ENCODE results near the gene OR1K1. TPM values are rescaled to one million over a fixed set of nuclear protein-coding genes. Genes with fewer than 3 reads are reported as not detected.
"Not testable (repeated sequence)": the region's sequence is repeated elsewhere in the genome, so short reads cannot be mapped to it uniquely, and the experiment has no call there.

Gene OR1K1
- total RNA-seq, 3 donors from 2014 or later = not detected

- H3K4me1 Mint-ChIP-seq (ENCODE audit: low read depth) = no peaks in the 10 kb centered on the region
These were observed 2.4 kb upstream of the OR1K1 start for GRCh38 chr9:122797316-122798063.

GRCh38 chr9:122806661-122807060, 6.7 kb downstream of the OR1K1 start:
- no peak for DNase-seq
- Mint-ChIP-seq H3K9me3 (peaks cover 7% of the 10 kb centered on the region), H3K4me3 (no peak overlapping the region), H3K27me3 (ENCODE audit: low read depth) (no peaks in the 10 kb centered on the region), H3K36me3 (ENCODE audit: insufficient read depth) (peaks cover 4% of the 10 kb centered on the region), H3K4me1 (ENCODE audit: low read depth) (peaks cover 23% of the 10 kb centered on the region)
- peak in 1 of 2 donors; percentile 23 for ATAC-seq

More at GRCh38 chr9:122797316-122798063, 2.4 kb upstream of the OR1K1 start:
- Mint-ChIP-seq H3K9me3 (no peaks in the 10 kb centered on the region), H3K4me3 (no peak overlapping the region), H3K36me3 (ENCODE audit: insufficient read depth) (no peaks in the 10 kb centered on the region), H3K27me3 (ENCODE audit: low read depth) (no peaks in the 10 kb centered on the region)
- peak in 1 of 2 donors; percentile 34 for ATAC-seq
- DNase-seq = no peak

GRCh38 chr9:122807271-122807900, 7.5 kb downstream of the OR1K1 start:
- Mint-ChIP-seq H3K27me3 (ENCODE audit: low read depth) (no peaks in the 10 kb centered on the region), H3K4me1 (ENCODE audit: low read depth) (peaks cover 23% of the 10 kb centered on the region), H3K9me3 (peaks cover 7% of the 10 kb centered on the region), H3K36me3 (ENCODE audit: insufficient read depth) (peaks cover 4% of the 10 kb centered on the region), H3K4me3 (no peak overlapping the region)
- ATAC-seq = peak; percentile 87 to 90
- DNase-seq = no peak

GRCh38 chr9:122808141-122808540, 8.2 kb downstream of the OR1K1 start:
- Mint-ChIP-seq H3K4me1 (ENCODE audit: low read depth) (peaks cover 23% of the 10 kb centered on the region), H3K9me3 (peaks cover 7% of the 10 kb centered on the region), H3K27me3 (ENCODE audit: low read depth) (no peaks in the 10 kb centered on the region), H3K4me3 (no peak overlapping the region), H3K36me3 (ENCODE audit: insufficient read depth) (peaks cover 4% of the 10 kb centered on the region)
- ATAC-seq (no peak), DNase-seq (no peak)

- peaks cover 23% of the 10 kb centered on the region for H3K4me1 Mint-ChIP-seq (ENCODE audit: low read depth)
- not testable (repeated sequence) for H3K4me3 Mint-ChIP-seq; H3K9me3 Mint-ChIP-seq; ATAC-seq; H3K36me3 Mint-ChIP-seq (ENCODE audit: insufficient read depth); DNase-seq; H3K27me3 Mint-ChIP-seq (ENCODE audit: low read depth)
These were observed 9.3 kb downstream of the OR1K1 start for GRCh38 chr9:122809261-122809660.

GRCh38 chr9:122810306-122810946, 10.5 kb downstream of the OR1K1 start:
- Mint-ChIP-seq H3K36me3 (ENCODE audit: insufficient read depth) (peaks cover 3% of the 10 kb centered on the region), H3K4me3 (no peak overlapping the region), H3K4me1 (ENCODE audit: low read depth) (peaks cover 31% of the 10 kb centered on the region), H3K9me3 (peaks cover 7% of the 10 kb centered on the region), H3K27me3 (ENCODE audit: low read depth) (no peaks in the 10 kb centered on the region)
- ATAC-seq (peak; percentile 37 to 52), DNase-seq (peak; percentile 68)

GRCh38 chr9:122812736-122813135, 12.8 kb downstream of the OR1K1 start:
- peaks cover 33% of the 10 kb centered on the region for H3K4me1 Mint-ChIP-seq (ENCODE audit: low read depth)
- H3K27me3 Mint-ChIP-seq (ENCODE audit: low read depth) = no peaks in the 10 kb centered on the region
- DNase-seq = no peak
- no peak overlapping the region for H3K4me3 Mint-ChIP-seq
- no peaks in the 10 kb centered on the region for H3K9me3 Mint-ChIP-seq
- peaks cover 2% of the 10 kb centered on the region for H3K36me3 Mint-ChIP-seq (ENCODE audit: insufficient read depth)
- ATAC-seq = no peak

GRCh38 chr9:122814545-122814944, 14.6 kb downstream of the OR1K1 start:
- peaks cover 2% of the 10 kb centered on the region for H3K36me3 Mint-ChIP-seq (ENCODE audit: insufficient read depth)
- no peak overlapping the region for H3K4me3 Mint-ChIP-seq
- H3K9me3 Mint-ChIP-seq = no peaks in the 10 kb centered on the region
- peaks cover 27% of the 10 kb centered on the region for H3K4me1 Mint-ChIP-seq (ENCODE audit: low read depth)
- DNase-seq = no peak
- ATAC-seq = no peak
- no peaks in the 10 kb centered on the region for H3K27me3 Mint-ChIP-seq (ENCODE audit: low read depth)

GRCh38 chr9:122815544-122815943, 15.6 kb downstream of the OR1K1 start:
- Mint-ChIP-seq H3K27me3 (ENCODE audit: low read depth) (no peaks in the 10 kb centered on the region), H3K36me3 (ENCODE audit: insufficient read depth) (peaks cover 10% of the 10 kb centered on the region), H3K4me1 (ENCODE audit: low read depth) (peaks cover 36% of the 10 kb centered on the region), H3K9me3 (no peaks in the 10 kb centered on the region), H3K4me3 (peak overlapping the region; percentile 71)
- no peak for DNase-seq
- peak; percentile 37 to 49 for ATAC-seq

- Mint-ChIP-seq H3K27me3 (ENCODE audit: low read depth) (no peaks in the 10 kb centered on the region), H3K4me3 (peak overlapping the region; percentile 71), H3K36me3 (ENCODE audit: insufficient read depth) (peaks cover 14% of the 10 kb centered on the region), H3K9me3 (no peaks in the 10 kb centered on the region), H3K4me1 (ENCODE audit: low read depth) (peaks cover 39% of the 10 kb centered on the region)
- DNase-seq (peak; percentile 29), ATAC-seq (peak; percentile 80 to 81)
These were observed 16.4 kb downstream of the OR1K1 start for GRCh38 chr9:122816163-122816867.

GRCh38 chr9:122819326-122819725, 19.4 kb downstream of the OR1K1 start:
- DNase-seq = no peak
- Mint-ChIP-seq H3K36me3 (ENCODE audit: insufficient read depth) (peaks cover 18% of the 10 kb centered on the region), H3K9me3 (no peaks in the 10 kb centered on the region), H3K4me1 (ENCODE audit: low read depth) (peaks cover 53% of the 10 kb centered on the region), H3K4me3 (no peak overlapping the region), H3K27me3 (ENCODE audit: low read depth) (no peaks in the 10 kb centered on the region)
- no peak for ATAC-seq

- H3K4me3 Mint-ChIP-seq = no peak overlapping the region
- no peak for DNase-seq
- H3K36me3 Mint-ChIP-seq (ENCODE audit: insufficient read depth) = peaks cover 20% of the 10 kb centered on the region
- ATAC-seq = no peak
- H3K4me1 Mint-ChIP-seq (ENCODE audit: low read depth) = peaks cover 53% of the 10 kb centered on the region
- H3K9me3 Mint-ChIP-seq = no peaks in the 10 kb centered on the region
- H3K27me3 Mint-ChIP-seq (ENCODE audit: low read depth) = no peaks in the 10 kb centered on the region
These were observed 20.0 kb downstream of the OR1K1 start for GRCh38 chr9:122819791-122820489.

GRCh38 chr9:122820490-122820845, 20.5 kb downstream of the OR1K1 start:
- no peak for DNase-seq
- H3K4me3 Mint-ChIP-seq = no peak overlapping the region
- H3K27me3 Mint-ChIP-seq (ENCODE audit: low read depth) = no peaks in the 10 kb centered on the region
- peaks cover 53% of the 10 kb centered on the region for H3K4me1 Mint-ChIP-seq (ENCODE audit: low read depth)
- ATAC-seq = no peak
- peaks cover 18% of the 10 kb centered on the region for H3K36me3 Mint-ChIP-seq (ENCODE audit: insufficient read depth)
- H3K9me3 Mint-ChIP-seq = no peaks in the 10 kb centered on the region
